Activated T-cell treated with anti-CD3 and anti-CD28 coated beads for 1 hour (primary cell): ENCODE data around the gene CYP2U1.
"Not testable (repeated sequence)": the region's sequence is repeated elsewhere in the genome, so short reads cannot be mapped to it uniquely, and the experiment has no call there.

Experiments used
- DNase-seq: peaks from one replicate; pipeline ENCODE4 v3.0.0-alpha.2; 2020; ENCODE audit warnings: low read depth

Gene CYP2U1

DNA sequence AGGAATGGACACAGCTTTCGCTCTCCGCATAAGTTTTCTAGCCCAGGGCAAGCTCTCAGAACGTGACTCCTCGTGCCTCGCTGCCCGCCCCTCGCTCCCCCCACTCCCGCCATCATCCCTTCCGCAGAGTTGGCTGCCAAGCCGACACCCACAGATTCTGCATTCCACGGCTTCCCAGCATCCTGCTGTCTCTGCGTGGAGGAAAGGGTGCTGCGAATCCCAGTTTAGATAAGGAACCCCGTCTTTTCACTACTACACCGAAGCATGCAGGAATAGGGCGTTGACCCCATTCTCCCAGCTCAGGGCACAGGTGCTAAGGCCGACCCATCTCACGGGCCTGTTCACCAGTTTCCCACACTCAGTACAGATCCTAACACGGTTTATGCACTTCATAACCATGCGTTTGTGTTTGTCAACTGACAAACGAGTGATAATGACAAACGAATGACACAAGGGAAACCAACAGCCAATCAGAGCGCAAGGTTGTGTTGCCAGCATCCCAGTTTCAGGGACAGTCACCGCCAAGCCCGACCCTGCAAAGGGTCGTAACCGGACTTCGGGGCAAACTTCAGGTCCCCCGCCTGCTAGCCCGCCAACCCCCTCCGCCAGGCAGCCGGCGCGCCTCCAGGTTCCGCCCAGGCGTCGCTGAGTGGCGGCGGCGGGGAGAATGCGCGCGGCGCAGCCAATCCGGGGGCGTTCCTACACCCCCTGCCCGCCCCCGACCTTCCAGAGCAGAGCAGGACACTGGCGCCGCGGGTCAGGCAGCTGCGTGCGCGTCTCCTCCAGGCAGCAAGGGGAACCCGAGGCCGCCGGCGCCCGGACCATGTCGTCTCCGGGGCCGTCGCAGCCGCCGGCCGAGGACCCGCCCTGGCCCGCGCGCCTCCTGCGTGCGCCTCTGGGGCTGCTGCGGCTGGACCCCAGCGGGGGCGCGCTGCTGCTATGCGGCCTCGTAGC lies at the start of gene CYP2U1:
Gene CYP2U1, plus strand, starts transcription at position 729 of the 954 bp plus-strand sequence. Its CDS starts 95 bp downstream, at position 824.
- DNase-seq = peak; percentile 74

- DNase-seq = no peak
These were observed 45.5 kb upstream of the CYP2U1 start for GRCh38 chr4:107885865-107886264.

GRCh38 chr4:107888237-107888636 lies 43.1 kb upstream of the CYP2U1 start:
- no peak for DNase-seq

DNA sequence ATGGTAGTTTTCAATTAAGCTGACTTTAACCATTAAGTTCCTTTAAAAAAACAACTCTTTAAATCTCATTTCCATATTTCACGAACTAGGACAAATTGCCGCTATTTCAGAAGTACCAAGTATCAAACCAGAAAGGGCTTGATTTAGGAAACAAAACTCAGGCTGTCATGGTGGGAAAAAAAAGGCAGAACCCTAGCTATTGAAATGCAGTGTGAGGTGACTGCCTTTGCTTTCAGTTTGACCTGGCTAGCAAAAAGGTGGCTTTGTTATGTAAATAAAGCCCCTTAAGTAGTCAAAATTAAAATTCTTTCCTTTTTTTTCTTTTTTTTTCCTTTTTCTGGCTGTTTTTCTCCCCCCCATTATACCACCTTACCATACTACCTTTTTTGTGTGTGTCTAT lies 40.6 kb upstream of the CYP2U1 start:
- DNase-seq = no peak

DNA sequence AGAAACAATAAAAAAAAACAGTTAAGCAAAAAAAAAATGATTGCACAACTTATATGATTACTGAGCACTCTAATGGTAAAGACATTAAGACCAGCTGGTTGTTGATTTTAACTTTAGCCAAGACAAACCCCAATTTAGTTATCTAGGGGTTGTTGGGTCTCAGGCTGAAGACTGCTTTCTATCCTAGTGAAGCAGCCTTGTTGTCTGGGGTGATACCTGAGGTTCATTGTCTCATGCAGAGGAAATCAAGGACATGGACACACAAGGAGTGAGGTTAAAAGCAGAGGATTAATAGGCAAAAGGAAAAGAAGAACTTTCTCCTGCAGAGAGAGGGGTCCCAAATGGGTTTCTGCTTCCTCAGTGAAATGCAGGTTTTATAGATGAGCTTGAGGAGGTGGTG lies 40.0 kb upstream of the CYP2U1 start:
- no peak for DNase-seq

DNA sequence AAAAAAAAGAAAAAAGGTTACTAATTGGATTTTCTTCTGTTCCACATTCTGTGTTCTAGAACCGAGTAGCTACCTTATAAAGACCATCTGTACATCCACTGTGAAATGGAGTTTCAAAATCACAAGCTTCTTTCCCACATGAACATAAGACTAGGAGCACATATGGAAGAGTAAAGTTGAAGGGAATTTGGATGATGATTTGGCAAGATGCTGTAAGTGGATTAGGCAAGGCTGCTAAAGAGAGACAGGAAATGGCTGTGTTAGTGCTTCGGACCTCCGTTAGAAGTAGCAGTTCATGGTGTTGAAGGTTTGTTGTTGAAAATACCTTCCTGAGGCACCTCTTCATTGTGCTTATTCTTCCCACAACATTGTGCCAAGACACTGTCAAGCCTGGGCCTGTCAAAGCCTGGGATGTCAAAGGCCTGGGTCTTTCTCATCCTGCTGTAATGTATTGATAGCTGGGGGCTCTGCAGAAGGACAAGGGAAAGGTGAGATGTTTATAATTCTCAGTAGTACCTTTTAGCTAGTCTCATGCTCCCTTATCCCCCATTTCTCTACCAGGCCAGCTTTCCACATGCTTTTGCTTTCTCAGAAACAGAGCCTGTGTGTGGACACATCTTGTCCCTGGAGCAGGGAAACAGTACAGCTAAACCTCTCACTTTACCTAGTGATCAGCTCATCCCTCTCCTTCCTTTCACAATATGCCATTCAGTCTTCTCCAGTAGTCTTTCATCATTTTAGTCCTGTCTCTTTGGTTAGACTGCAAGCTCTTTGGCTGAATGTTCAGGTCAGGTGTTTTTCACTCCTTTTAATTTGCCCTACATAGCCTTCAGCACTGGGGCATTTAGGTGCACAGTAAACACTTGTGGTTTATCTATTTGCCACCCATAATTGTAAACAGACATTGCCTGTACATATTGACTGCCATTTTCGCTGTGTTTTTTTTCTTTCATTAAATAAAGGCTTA lies 37.9 kb upstream of the CYP2U1 start:
- DNase-seq = no peak

- DNase-seq = no peak
These were observed 37.2 kb upstream of the CYP2U1 start for GRCh38 chr4:107894138-107894603.

- DNase-seq = no peak
These were observed 35.1 kb upstream of the CYP2U1 start for GRCh38 chr4:107896158-107896645.

DNA sequence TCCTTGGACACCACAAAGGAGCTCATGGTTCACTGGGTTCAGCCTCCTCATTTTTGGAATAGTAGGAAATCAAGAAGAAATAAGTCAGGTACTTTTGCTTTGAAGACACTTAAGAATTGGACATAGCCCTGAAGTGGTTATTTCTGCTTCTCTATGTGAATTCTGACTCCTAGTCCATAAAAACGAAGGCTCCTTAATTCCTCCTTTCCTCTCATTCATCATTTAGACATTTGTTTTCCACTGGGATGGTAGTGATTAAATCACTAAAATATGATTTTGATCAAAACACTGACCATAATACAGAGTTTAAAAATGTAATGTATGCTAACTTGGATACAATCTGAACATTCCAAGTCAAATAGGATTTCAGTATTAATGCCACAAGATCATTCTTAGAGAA lies 34.7 kb upstream of the CYP2U1 start:
- no peak for DNase-seq

- no peak for DNase-seq
These were observed 33.5 kb upstream of the CYP2U1 start for GRCh38 chr4:107897823-107898222.

DNA sequence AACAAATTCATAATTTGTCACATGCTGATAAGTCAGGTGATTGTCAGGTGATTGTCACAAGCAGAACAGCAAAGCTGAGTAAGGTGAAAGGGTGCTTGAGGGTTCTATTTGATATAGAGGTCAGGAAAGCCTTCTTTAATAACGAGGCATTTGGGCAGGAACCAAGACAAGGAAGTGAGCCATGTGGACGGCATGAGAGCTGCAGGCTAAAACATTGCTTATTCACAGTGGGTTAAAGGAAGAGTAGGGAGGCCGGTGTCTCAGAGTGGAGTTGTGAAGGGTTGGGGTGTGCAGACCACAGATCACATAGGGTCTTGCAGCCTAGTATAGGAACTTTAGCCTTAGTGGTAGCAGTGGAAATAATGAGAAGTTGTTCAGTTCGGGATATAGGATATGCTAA lies 31.3 kb upstream of the CYP2U1 start:
- no peak for DNase-seq

- no peak for DNase-seq
These were observed 30.8 kb upstream of the CYP2U1 start for GRCh38 chr4:107900508-107900907.

GRCh38 chr4:107901213-107901934 lies 30.0 kb upstream of the CYP2U1 start:
- no peak for DNase-seq

- DNase-seq = no peak
These were observed 28.6 kb upstream of the CYP2U1 start for GRCh38 chr4:107902715-107903114.

DNA sequence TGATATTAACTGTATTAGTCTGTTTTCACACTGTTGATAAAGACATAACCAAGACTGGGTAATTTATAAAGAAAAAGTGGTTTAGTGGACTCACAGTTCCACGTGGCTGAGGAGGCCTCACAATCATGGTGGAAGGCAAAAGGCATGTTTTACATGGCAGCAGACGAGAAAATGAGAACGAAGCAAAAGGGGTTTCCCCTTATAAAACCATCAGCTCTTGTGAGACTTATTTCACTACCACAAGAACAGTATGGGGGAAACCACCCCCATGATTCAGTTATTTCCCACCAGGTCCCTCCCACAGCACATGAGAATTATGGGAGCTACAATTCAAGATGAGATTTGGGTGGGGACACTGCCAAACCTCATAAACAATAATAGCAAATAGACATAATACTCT lies 26.3 kb upstream of the CYP2U1 start:
- not testable (repeated sequence) for DNase-seq

- DNase-seq = no peak
These were observed 24.8 kb upstream of the CYP2U1 start for GRCh38 chr4:107906458-107907100.

GRCh38 chr4:107908377-107908776 lies 23.0 kb upstream of the CYP2U1 start:
- no peak for DNase-seq

GRCh38 chr4:107913283-107913899 lies 18.0 kb upstream of the CYP2U1 start:
- DNase-seq = peak; percentile 3

DNA sequence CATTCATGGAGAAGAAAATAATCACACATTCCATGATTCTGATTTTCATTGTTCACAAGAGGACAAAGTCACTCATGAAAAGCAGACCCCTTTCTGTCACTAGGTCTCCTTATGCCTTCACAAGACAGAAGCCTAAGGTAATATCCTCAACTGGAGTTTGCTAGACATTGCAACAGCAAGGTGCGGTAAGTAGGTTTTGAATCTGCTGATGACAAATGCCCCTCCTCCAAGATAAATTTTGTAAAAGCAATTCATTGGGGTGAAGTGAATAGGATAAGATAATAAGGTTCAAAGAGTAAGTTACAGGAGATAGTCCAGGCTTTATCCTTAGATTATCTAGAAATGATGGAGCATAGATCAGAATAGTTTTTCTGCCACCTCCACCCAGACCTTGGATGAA lies 16.1 kb upstream of the CYP2U1 start:
- DNase-seq = no peak

DNA sequence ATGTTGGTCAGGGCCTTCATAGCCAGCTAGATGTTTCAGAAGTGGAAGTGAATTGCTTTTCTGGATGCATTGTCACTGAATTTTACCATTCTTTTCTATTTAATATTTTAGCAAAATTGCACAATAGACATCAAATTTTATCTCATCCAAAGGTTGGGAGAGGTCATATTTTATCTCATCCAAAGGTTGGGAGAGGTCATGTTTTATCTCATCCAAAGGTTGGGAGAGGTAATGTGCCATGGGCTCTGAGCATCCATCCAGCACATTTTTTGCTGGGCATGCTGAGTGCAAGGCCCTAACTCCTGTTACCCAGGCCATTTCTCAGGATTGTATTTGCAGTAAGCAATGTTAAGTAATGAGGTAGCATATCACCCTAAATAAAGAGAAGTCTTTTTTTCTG lies 14.7 kb upstream of the CYP2U1 start:
- DNase-seq = no peak

GRCh38 chr4:107917500-107917899 lies 13.8 kb upstream of the CYP2U1 start:
- no peak for DNase-seq
